SU-DHL-6 (cell line): ENCODE data around the gene TAL2.

Experiments
- EZH2phosphoT487 ChIP-seq: fragments of 200-600 bp; sonication (generic), shearing (Covaris generic); conservative IDR thresholded peaks from 2 replicates; pipeline ENCODE4 v1.6.1; 2018; ENCODE audit warnings: mild to moderate bottlenecking, antibody characterized with exemption, low read length, moderate library complexity, mixed read lengths
- TF ChIP-seq, protein P1 (sequence below): fragments of 200-600 bp; sonication (generic); IDR thresholded peaks from one replicate; pipeline ENCODE4 v1.5.1; 2017; ENCODE audit warnings: antibody characterized with exemption, mild to moderate bottlenecking, low read length, moderate library complexity; ENCODE audit not compliant: insufficient read depth, poor library complexity, severe bottlenecking

DNA sequence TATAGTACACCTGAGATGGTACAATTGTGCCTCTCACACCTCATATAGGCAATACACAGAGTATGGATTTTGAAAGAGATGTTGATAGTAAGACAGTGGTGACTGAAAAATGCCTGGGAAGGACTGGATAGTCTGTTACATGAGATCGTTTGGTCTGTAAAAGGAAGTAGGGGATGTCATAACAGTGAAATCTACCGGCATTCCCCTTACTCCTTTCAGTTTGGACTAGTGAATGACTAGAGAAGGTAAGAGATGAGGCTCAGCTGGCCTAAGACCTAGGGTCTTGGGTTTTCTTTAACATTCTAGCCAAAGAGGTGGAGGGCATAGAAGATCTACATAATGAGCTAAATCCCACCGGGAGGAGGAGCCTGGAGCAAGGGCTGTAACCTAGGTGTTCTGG is 8.1 kb downstream of the TAL2 start:
- TF ChIP-seq, protein P1, sequence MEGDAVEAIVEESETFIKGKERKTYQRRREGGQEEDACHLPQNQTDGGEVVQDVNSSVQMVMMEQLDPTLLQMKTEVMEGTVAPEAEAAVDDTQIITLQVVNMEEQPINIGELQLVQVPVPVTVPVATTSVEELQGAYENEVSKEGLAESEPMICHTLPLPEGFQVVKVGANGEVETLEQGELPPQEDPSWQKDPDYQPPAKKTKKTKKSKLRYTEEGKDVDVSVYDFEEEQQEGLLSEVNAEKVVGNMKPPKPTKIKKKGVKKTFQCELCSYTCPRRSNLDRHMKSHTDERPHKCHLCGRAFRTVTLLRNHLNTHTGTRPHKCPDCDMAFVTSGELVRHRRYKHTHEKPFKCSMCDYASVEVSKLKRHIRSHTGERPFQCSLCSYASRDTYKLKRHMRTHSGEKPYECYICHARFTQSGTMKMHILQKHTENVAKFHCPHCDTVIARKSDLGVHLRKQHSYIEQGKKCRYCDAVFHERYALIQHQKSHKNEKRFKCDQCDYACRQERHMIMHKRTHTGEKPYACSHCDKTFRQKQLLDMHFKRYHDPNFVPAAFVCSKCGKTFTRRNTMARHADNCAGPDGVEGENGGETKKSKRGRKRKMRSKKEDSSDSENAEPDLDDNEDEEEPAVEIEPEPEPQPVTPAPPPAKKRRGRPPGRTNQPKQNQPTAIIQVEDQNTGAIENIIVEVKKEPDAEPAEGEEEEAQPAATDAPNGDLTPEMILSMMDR, result no peak
- TF ChIP-seq EZH2phosphoT487, result no peak
